NOMO-1 treated with dmso at 0.1 percent for 144 hours (cell line): ENCODE results near the gene NDUFS7.

Experiments used
- DNase-seq: peaks from one replicate; lab custom pipeline; 2025; ENCODE audit not compliant: unreplicated experiment; lab: John Stamatoyannopoulos, UW

Gene NDUFS7

DNA sequence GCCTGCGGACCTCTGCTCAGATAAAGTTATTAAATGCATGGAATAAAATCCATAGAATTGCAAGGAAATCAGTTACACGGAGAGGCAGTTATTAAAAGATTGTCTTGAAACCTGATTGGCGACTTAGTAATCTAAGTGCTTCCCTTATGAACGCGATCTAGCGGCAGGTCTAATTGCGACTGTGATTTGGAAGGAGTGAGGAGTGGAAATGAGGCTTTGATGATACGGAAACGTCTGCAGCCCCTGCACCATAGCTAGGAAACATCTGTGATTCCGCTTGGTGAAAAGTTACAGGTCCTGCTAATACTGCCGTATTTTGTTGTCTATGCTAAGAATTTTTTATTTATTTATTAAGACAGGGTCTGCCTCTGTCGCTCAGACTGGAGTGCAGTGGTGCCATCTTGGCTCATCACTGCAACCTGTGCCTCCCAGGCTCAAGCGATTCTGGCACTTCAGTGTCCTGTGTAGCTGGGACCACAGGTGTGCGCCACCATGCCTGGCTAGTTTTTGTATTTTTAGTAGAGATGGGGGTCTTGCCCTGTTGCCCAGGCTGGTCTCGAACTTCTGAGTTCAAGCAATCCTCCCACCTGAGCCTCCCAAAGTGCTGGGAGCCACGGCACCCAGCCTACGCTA lies 887 bp downstream of the NDUFS7 start:
- DNase-seq, result no peak

- DNase-seq, result no peak
These were observed 2.1 kb downstream of the NDUFS7 start for GRCh38 chr19:1385816-1386215.

DNA sequence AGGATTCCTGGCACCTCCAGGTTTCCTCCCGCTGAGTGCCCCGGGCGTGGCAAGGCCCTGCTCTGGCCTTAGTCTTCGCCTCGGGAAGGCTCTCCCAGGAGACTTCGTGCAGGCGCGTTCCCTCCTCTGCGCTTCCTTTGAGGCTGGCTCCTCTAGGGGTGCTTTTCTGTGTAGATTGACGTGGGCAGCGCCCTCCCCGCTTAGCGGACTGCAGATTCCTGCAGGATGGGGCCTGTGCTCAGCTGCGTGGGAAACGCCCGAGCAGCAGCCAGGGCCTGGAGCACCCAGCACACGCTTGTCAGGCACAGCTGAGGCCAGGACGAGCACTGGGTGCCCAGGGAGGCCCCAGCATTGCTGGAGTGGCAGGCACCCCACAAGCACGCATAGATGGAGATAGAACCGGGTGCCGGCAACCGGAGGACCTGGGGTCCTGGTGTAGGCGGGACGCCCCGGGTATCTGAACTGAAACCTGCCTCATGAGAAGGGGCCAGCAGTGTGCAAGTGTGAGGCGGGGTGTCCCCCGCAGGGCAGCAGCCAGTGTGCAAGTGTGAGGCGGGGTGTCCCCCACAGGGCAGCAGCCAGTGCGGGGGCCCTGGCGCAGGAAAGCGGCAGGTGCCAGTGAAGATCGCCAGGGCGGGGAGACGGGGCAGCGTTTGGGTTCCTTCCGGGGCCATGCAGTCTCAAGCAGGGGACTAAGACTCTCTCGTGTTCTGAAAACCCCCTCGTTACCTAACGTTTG lies 3.4 kb downstream of the NDUFS7 start:
- DNase-seq, result no peak

GRCh38 chr19:1387684-1388636 lies 4.3 kb downstream of the NDUFS7 start:
- no peak for DNase-seq

- DNase-seq, result no peak
These were observed 4.9 kb downstream of the NDUFS7 start for GRCh38 chr19:1388637-1389026.

DNA sequence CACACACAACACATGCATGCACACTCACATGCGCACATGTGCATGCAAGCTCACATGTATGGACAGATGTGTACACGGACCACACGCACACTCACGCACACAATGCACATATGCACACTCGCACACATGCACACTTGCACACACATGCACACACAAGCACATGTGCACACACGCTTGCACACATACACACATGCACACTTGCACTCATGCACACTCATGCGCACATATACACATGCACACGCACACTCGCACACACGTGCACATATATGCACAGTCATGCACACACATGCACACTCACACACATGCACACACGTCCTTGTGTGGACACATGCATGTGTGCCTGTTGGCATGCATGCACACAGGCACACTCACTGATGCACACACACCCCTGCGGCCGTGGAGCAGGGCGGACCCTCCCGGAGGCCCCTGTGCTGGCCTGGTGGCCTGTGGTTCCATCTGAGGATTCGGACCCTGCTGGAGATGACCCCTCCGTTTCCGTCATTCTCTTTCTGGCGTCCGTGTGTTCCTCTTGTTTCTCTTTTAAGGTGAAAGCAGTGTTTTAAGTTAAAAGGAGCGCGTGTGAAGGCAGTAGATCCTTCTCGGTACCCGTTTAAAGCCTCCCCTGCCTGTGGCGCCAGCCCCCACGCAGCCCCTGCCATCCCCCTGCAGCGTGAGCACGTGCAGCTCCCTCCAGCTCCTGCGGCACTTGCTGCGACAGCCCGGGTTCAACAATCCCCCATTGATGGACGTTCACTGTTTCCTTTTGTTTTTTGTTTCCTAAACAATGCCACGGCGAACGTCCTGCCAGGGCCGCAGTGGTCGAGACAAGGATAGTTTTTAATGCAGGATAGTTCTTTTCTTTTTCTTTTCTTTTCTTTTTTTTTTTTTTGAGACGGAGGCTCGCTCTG lies 5.6 kb downstream of the NDUFS7 start:
- DNase-seq, result no peak

DNA sequence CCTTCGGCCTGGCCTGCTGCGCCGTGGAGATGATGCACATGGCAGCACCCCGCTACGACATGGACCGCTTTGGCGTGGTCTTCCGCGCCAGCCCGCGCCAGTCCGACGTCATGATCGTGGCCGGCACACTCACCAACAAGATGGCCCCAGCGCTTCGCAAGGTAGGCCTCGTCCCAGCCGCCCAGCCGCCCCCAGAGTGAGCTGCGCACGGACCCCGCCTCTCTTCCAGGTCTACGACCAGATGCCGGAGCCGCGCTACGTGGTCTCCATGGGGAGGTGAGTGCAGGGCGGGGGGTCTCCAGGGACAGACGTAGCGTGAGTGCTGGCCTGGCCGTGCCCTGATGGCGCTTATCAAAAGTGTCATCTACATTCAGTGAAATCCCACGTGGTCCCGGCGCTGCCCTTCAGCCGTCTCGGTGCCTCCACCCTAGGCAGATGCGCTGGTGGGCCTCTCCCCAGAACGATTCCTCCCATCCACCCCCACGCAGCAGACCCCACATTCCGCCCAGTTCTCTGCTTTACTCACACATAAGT lies 7.2 kb downstream of the NDUFS7 start:
- DNase-seq, result no peak

DNA sequence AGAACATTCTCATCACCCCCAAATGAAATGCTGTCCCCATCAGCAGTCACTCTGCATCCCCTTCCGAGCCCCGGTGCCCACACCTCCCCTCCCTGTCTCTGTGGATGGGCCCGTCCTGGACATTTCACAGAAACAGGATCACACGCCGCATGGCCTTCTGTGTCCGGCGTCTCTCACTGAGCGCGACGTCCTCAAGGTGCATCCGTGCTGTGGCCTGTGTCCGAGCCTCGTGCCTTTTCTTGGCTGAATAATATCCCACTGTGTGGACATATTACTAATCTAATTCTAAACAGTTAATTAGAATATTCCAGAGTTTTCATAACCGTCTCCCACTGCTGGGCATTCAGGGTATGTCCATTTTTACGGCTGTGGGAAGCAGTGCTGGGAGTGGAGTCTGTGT lies 8.7 kb downstream of the NDUFS7 start:
- no peak for DNase-seq

DNA sequence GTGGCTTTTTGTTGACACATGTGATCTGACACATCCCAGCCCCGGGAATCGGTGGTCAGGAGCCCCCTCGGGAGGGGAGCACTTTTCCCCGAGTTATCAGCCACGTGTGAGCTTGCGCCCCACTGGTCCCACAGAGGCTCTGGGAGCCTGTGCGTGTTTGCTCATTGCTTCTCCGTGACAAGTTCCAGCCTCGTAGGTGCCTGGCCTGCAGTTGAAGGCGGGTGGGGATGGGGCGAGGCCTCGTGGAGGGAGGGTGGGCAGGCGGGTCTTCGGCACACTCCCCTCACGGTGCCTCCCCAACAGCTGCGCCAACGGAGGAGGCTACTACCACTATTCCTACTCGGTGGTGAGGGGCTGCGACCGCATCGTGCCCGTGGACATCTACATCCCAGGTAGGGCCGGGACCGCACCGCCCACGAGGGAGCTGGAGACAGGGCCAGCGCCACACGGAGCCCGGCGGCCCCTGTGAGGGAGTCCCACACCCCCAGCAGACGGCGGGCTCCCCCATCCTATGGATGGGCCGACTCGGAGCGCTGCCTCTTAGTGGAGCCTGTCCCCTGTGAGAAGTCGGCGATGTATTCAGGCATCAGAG lies 9.3 kb downstream of the NDUFS7 start:
- DNase-seq, result no peak

DNA sequence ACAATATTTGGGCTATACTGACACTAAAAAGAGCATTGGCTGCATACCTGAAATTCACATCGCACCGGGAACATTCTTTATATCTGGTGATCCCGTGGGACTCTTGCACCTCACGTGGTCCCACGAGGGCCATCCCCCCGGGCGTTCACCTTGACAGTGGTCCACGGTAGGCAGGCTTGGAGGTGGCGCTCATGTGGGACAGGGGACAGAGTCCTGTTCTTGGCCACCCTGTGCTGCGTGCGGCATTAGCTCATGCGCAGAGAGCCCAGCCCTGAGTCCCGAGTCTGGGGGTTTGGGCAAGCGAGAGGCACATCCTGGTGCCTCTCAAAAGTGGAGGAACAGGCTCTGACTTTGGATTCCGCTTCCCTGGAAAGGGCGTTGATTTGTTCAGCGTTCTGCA lies 10.1 kb downstream of the NDUFS7 start:
- no peak for DNase-seq

DNA sequence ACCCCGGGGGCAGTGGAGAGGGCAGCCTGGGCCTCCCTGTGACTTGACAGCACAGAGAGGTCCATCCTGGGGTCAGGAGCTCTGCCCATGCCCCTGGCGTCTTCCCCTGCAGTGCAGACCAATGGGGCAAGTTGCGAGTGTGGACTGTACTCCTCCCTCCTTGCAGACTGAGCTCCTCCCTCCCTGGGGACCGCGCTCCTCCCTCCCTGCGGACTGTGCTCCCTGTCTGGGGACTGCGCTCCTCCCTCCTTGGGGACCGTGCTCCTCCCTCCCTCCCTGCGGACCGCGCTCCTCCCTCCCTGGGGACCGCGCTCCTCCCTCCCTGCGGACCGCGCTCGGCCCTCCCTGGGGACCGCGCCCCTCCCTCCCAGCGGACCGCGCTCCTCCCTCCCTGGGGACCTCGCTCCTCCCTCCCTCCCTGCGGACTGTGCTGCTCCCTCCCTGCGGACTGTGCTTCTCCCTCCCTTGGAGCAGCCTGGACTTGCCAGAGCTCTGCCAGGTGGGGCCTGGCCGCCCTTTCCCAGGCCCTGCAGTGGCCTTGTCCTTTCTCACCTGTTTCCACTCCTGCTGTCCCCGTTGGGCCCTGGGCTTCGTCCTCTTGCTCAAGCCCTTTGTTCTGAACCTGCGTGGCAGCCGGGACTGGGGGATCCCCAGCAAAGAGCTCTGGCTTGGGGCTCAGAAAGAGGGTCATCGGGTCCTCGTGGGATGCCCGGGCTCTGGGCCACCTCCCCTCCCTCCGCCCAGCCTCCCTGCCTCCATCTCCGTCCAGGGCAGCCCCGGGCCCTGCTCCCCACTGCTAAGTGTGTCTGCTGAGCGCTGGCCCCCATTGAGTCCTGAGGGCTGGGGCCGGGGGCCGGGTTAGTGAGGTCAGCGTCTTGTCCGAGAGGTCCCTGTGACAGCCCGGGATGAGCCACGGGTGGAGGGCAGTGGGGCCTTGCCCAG lies 10.8 kb downstream of the NDUFS7 start:
- DNase-seq, result no peak

DNA sequence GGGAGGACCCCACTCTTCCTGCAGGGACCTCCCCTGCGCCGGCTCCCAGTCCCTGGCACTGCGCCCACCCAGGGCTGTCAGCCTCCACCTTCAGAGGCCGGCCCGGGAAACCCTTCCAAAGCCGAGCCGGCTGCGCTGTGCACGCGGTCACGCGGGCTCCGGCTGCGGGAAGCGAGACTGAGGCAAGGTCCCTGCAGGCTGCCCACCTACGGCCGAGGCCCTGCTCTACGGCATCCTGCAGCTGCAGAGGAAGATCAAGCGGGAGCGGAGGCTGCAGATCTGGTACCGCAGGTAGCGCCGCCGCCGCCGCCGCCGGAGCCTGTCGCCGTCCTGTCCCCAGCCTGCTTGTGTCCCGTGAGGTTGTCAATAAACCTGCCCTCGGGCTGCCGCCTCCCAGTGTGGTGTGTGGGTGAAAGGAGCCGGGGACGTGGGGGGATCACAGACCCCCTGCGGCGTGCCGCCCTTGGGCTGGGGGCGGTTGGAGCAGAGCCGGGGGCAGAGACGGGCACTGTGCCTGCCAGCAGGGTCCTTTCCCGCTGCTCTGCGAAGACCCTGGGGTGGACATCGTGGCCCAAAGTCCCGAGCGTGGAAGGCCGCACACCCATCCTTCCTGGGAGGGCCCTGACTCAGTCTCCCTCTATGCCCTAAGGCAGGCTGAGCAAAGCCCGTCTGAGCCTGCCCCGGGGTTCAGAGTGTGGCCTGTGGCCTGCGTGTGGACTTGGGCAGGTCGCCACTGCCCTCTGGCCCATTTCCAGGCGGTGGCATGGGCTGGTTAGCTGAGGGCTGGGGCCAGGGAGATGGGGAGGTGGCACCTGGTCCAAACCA lies 11.7 kb downstream of the NDUFS7 start:
- DNase-seq, result no peak

DNA sequence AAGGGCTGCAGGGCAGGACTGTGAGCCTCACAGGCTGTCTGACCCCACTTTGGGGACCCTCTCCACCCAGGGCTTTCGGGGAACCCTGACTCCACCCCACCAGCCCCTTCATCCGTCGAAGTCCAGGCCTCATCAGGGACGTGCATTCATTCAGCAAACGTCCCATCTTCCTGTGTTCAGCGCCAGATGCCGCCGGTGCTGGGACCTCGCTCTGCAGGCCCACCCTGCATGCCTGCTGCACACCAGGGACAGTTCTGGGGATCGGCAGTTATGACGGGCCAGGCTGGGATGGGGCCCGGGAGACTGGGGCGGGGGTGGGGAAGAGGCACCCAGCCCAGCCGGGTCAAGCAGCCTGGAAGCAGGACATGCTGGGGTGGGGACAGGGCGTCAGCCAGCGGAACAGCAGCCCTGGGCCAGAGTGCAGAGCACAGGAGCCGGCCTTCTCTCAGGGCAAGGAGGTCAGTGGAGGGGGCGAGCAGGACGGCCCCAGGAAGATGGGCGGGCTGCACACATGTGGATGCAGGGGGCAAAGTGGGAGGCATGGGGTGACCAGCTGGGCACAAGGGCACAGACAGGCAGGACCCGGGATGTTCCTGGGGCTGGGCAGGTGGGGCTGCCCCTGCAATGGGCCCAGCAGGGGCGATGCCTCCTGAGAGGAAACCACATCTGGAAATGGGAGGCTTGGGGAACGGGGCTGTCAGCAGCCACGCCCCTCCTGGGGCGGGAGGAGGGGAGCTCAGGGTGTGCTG lies 12.5 kb downstream of the NDUFS7 start:
- DNase-seq, result no peak

- no peak for DNase-seq
These were observed 13.3 kb downstream of the NDUFS7 start for GRCh38 chr19:1396768-1397679.

DNA sequence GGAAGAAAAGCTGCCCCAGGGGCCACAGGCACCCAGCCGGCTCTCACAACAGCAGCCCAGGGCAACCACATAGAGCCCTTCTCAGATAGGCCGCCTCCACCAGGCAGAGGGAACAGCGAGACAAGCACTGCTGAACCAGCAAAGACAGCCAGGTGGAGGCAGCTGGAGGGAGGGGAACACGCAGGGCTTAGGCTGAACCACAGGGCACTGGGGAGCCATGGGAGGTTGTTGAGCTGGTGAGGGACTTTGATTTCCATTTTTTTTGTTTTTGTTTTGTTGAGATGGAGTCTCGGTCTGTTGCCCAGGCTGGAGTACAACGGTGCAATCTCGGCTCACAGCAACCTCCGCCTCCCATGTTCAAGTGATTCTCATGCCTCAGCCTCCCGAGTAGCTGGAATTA lies 14.1 kb downstream of the NDUFS7 start:
- DNase-seq, result no peak

DNA sequence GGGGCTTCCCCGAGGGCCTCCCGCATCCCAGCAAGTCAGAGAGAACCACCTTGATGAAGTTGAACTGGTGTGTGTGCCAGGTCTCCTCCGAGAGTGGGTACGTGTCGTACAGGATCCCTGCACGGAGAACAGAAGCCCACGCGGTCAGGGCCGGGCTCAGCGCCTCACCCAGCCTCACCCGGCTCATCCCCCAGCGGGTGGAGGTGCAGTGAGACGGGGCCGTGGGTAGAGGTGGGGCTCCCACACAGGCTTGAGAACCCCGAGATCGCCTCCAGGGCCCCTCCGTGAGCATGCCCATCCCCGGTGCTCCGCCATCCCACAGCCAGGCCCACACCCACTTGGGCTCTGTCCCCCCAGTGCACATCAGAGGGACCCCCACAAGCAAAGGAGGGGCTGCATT lies 15.4 kb downstream of the NDUFS7 start:
- DNase-seq, result no peak
